Progenitor cell of endocrine pancreas (in vitro differentiated cells): ENCODE results near the gene CST11. TPM values are rescaled to one million over a fixed set of nuclear protein-coding genes. Genes with fewer than 3 reads are reported as not detected.

ENCODE experiments used
- DNase-seq: peaks from one replicate; pipeline ENCODE4 v3.0.0; 2021; ENCODE audit warnings: low spot score; ENCODE audit not compliant: unreplicated experiment
- H3K27ac Mint-ChIP-seq: 2 replicates; pipeline ENCODE4 v1.8.0; 2021; ENCODE audit warnings: mild to moderate bottlenecking, moderate library complexity, mixed read lengths
- H3K27me3 Mint-ChIP-seq: 2 replicates; pipeline ENCODE4 v1.8.0; 2021; ENCODE audit warnings: mixed read lengths
- H3K36me3 Mint-ChIP-seq: 2 replicates; pipeline ENCODE4 v1.8.0; 2022; ENCODE audit warnings: mixed read lengths; ENCODE audit not compliant: insufficient read depth
- H3K4me1 Mint-ChIP-seq: 2 replicates; pipeline ENCODE4 v1.8.0; 2021; ENCODE audit warnings: low read depth, mixed read lengths
- H3K4me3 Mint-ChIP-seq: 2 replicates; pipeline ENCODE4 v1.8.0; 2021; ENCODE audit warnings: low read depth, mild to moderate bottlenecking, moderate library complexity, mixed read lengths
- H3K9me3 Mint-ChIP-seq: 2 replicates; pipeline ENCODE4 v1.8.0; 2021; ENCODE audit warnings: low read depth, mixed read lengths
- CTCF ChIP-seq: fragments of 200-600 bp; sonication (generic); IDR thresholded peaks from one replicate; pipeline ENCODE4 v1.5.0; 2021; ENCODE audit warnings: antibody characterized with exemption, mild to moderate bottlenecking; ENCODE audit not compliant: unreplicated experiment
- total RNA-seq: library from RNA; stranded (reverse); gene quantifications from 2 replicates; pipeline ENCODE4 v1.2.1, GENCODE V29; 2021

The CST11 gene
- total RNA-seq, 1 donor from 2014 or later: not detected

- DNase-seq: no peak
- H3K36me3 Mint-ChIP-seq: no peaks in the 10 kb centered on the region
- TF ChIP-seq CTCF: no peak
- H3K4me1 Mint-ChIP-seq: peaks cover 2% of the 10 kb centered on the region
- H3K9me3 Mint-ChIP-seq: no peaks in the 10 kb centered on the region
- H3K4me3 Mint-ChIP-seq: no peak overlapping the region
- peaks cover 6% of the 10 kb centered on the region for H3K27me3 Mint-ChIP-seq
- no peak overlapping the region for H3K27ac Mint-ChIP-seq
These were observed 2.1 kb upstream of the CST11 start for GRCh38 chr20:23454816-23455215.

DNA sequence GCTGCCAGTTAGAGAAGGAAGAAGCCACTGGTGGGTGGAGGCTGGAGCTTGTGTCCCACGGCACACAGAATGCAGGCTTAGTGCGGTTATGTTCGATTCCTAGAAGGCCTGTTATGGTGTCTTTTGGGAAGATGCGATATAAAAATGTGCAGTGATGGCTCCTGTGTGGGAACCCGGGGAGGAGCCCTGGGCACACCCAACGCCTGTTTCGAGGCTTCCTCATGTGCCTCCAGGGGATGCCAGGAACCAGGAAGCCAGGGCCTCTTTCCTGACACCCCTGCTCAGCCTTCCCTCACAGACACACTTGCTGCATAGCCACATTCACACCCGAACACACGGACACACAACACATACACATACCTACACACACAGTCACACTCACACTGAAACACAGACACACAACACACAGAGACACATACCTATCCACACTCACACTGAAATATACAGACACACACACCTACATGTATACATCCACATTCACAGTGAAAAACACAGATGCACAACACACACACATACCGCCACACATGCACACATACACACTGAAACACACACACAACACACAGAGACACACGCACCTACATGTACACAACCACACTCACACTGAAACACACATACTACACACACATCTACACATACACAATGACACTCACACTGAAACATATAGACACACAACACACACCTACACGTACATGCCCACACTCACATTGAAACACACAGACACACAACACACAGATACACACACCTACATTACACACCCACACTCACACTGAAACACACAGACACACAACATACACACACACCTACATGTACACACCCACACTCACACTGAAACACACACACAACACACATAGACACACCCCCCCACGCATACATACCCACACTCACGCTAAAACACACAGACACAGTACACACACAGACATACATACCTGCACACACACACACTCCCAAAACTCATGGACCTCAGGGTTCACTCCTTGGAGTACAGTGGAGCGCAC, 1.2 kb upstream of the CST11 start:
- DNase-seq: no peak
- Mint-ChIP-seq H3K36me3 (no peaks in the 10 kb centered on the region), H3K4me1 (peaks cover 2% of the 10 kb centered on the region)

DNA sequence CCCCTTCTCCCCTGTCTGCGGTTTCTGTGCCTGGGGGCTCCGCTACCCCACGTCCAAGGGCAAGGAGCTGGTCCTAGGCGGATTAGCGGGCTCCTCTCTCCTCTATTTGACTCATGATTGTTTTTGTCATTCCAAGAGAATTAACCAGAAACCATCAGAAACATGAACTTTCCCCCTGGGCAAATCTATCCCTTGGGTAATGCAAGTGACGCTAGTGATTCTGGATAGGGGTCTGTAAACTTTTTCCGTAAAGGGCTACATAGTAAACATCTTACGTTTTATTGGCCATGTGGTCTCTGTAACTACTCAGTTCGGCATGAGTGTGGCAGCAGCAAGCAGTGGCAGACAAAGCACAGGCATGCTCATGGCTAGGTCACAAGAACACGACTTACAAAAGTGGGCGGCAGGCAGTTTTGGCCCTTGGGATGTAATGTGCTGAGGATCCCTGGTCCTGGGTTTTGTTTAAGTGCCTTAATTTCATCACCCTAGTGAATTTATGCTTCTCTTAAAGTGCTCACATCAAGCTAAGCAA, 654 bp downstream of the CST11 start:
- H3K4me1 Mint-ChIP-seq: no peaks in the 10 kb centered on the region
- no peak overlapping the region for H3K27ac Mint-ChIP-seq
- peaks cover 8% of the 10 kb centered on the region for H3K27me3 Mint-ChIP-seq
- H3K9me3 Mint-ChIP-seq: no peaks in the 10 kb centered on the region
- no peaks in the 10 kb centered on the region for H3K36me3 Mint-ChIP-seq
- no peak for TF ChIP-seq CTCF
- H3K4me3 Mint-ChIP-seq: no peak overlapping the region
- DNase-seq: no peak

More for the DNA sequence above, 1.2 kb upstream of the CST11 start:
- no peak overlapping the region for H3K4me3 Mint-ChIP-seq
- no peak overlapping the region for H3K27ac Mint-ChIP-seq
- H3K9me3 Mint-ChIP-seq: no peaks in the 10 kb centered on the region
- no peak for TF ChIP-seq CTCF
- H3K27me3 Mint-ChIP-seq: peaks cover 8% of the 10 kb centered on the region

GRCh38 chr20:23450877-23451276, 1.8 kb downstream of the CST11 start:
- no peaks in the 10 kb centered on the region for H3K36me3 Mint-ChIP-seq
- no peaks in the 10 kb centered on the region for H3K4me1 Mint-ChIP-seq
- H3K9me3 Mint-ChIP-seq: no peaks in the 10 kb centered on the region
- H3K27ac Mint-ChIP-seq: no peak overlapping the region
- no peak for TF ChIP-seq CTCF
- DNase-seq: no peak
- peaks cover 8% of the 10 kb centered on the region for H3K27me3 Mint-ChIP-seq
- H3K4me3 Mint-ChIP-seq: no peak overlapping the region

DNA sequence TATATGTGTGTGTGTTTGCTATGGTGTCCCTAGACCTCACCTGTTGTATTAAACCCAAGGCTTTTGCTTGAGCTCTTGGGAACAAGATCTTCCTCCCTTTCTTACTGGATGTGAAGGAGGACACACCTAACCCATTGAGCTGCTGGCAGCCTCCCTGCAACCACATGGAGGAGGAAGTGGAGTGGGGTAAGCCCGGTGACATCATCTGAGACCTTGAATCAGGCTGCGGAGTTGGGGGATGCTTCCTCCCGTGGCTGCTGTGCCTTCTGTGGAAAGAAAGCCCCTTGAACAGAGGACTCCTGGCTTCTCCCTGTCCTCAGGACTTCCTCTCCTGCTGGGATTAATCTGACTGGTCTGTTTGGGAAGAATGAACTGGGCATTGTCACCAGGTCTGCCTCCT, 3.3 kb downstream of the CST11 start:
- Mint-ChIP-seq H3K9me3 (no peaks in the 10 kb centered on the region), H3K4me3 (no peak overlapping the region), H3K36me3 (no peaks in the 10 kb centered on the region), H3K27me3 (peaks cover 16% of the 10 kb centered on the region), H3K4me1 (no peaks in the 10 kb centered on the region), H3K27ac (no peak overlapping the region)
- TF ChIP-seq CTCF: no peak
- no peak for DNase-seq
